ENCODE measurements around the gene SEC24D.

The SEC24D gene

GRCh38 chr4:118845552-118846050, 9.7 kb upstream of the SEC24D start:
- DNase-seq (ENCODE audit: low spot score), result no peak

DNA sequence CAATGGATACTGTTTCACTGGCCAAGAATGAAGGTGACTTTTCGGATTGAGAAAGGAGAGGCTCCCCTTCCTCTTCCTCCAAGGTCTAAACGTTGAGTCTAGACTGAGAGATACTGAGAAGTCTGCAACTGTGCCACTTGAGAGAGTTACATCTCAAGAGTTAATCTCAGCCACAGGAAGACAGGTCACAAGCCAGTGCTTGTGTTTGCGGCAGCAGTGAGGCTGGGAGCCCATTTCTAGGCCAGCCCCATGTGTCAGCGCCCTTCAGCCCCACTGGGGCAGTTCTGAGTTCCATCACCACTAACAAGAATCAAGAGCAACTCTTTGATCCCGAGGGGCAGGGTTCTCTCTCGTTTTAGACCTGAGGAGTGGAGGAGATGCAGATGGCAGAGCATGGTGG, 7.3 kb upstream of the SEC24D start:
- DNase-seq (ENCODE audit: low spot score), result no peak

DNA sequence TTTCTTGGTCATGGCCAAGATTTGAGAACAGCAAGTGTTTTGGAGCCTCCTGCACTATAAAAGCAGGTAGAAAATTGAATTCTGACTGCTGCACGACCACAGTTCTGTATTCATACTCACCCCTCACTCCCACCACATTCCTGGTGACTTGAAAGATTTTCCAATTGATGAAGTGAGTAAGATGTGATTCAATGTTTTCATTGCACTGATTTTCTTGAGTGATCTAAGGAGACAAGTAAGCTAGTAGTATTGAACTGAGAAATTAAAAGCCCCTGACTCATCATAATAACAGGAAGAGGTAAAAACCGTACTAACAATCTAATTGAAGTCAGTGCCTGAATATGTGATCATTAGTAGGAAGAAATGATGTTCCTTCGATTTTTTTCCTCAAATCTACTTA, 6.1 kb upstream of the SEC24D start:
- no peak for DNase-seq (ENCODE audit: low spot score)

DNA sequence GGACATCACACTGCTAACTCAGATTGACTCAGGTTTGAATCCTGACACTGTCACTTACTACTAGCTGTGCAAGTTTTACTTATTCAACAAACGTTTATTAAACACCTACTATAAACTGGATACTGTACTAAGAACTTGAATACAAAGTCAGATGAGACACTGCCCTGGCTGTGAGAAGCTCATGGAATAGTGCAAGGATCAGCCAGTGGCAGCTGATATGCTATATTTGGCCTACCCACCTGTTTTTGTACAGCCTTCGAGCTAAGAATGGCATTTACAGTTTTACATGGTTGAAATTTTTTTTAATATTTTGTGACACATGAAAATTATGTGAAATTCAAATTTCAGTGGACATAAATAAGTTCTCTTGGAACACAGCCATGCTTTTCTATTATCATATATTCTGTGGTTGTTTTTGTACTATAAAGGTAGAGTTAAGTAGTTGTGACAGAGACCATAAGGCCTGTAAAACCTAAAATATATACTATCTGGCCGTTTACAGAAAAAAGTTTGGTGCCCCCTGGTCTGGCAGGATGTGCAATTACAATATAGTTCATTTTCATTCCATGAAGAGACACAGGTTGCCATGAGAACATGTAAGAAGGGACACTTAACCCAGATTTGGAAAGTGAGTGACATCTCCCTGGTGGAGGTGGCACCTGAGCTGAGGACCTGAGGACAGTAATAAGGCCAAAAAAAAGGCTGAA, 3.4 kb upstream of the SEC24D start:
- no peak for DNase-seq (ENCODE audit: low spot score)

DNA sequence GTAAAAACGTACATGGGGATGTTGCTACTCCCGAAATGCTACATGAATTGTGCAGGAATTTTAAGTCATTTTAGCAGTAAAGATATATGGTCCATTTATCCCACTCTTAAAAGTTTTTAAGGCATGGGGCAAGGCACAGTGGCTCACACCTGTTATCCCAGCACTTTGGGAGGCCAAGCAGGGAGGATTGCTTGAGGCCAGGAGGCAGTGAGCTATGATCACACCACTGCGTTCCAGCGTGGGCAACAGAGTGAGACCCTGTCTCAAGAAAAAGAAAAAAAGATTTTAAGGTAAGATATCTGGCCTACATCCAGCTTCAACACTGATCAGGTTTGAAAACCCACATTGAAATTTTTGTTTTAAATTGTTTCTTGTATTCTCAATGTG, 1.2 kb upstream of the SEC24D start:
- no peak for DNase-seq (ENCODE audit: low spot score)

DNA sequence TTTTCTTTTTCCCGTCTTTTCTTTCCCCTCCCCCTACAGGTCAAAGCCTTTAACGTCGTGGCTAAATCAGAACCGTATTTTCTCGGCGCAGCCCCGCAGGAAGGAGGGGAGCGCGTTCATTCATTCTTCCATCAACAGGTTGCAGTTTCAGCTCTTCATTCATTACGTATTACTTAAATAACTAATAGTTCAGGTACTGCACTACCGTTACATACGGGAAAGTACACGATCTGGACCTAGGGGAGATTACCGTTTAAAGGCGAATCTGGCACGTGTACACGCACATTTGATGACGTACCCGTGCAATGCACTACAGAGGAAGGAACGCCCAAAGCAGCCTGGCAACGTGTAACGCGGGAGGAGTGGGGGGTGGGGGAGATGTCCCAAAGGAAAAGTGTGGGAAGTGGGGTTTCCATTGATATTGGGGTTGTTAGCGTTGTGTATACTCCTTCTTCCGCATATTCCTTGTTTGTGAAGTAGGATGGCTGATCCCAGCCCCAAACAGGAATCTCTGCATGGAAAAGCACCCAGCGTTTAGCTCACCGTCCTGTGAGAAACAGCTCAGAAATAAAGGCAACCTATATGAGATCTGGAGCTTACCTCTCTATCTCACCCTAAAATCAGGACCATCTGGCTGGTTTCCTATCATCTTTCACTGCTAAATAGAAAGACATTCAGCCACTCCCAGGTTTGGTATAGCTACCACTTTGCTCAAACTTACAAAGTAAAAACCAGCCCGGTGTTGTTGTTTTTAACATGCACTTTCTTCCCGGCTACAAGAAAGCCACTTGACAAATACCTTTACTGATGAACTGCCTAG, 585 bp upstream of the SEC24D start:
- no peak for DNase-seq (ENCODE audit: low spot score)

DNA sequence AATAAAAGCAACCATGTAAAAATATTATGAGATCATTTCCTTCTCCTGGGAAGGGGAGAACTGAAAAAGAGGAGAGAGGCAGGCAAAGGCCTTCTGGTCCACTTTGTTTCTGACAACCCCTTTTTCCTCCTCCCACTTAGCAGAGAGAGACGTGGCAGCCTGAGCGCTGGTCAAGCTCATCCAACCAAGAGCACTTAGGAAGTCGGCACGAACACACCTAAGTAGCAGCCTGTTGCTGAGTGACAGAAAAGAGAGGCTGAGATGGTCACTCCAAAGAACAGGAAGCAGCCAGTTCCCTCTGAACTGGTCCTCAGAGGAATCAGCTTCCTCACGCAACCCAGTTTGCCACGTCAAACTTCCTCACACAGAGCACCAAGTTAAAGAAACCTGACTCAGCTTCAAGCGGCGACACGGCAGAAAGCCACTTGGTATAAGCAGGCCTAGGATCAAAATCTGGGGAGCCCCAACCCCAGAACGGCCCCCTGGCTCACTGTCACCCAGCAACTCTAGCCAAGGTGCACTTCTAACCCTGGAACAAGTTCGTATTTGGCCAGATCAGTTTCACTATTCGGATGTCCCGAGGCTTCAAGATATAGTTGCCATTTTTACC, 861 bp downstream of the SEC24D start:
- DNase-seq (ENCODE audit: low spot score), result no peak

- no peak for DNase-seq (ENCODE audit: low spot score)
Observed at GRCh38 chr4:118834070-118834469, 1.9 kb downstream of the SEC24D start.

GRCh38 chr4:118833192-118833820, 2.6 kb downstream of the SEC24D start:
- DNase-seq (ENCODE audit: low spot score), result no peak

GRCh38 chr4:118829107-118829506, 6.8 kb downstream of the SEC24D start:
- DNase-seq (ENCODE audit: low spot score), result no peak

DNA sequence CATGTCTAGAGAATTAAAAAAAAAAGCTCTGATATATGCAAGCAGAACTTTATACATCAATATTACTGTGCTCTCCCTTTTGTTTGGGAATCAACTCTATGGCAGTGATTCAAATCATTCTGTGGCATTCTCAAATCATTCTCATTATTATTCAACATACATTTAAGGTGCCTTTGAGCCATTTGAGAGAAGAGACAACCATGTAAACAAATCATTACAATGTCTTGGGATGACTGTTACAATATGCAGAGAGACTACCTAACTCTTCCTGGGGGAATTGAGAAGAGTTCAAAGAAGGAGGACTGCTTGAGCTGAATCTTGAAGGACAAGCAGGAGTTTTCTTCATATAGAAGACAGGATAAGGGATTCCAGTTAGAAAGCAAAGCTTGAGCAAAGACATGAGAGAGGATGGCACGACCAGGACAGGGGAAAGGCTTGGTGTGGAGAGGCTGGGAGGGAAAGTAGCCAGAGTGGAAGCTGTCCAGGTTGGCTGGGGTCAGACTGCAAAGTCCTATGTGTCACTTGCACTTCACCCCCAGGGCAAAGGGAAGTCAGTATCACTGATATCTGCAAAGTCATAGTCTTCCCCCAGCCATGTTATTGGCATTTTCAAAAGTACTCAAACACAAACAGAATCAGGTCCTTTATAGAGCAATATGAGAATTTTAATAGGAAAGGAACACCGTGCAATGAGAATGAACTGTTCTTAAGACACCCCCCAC, 9.0 kb downstream of the SEC24D start:
- DNase-seq (ENCODE audit: low spot score), result no peak

DNA sequence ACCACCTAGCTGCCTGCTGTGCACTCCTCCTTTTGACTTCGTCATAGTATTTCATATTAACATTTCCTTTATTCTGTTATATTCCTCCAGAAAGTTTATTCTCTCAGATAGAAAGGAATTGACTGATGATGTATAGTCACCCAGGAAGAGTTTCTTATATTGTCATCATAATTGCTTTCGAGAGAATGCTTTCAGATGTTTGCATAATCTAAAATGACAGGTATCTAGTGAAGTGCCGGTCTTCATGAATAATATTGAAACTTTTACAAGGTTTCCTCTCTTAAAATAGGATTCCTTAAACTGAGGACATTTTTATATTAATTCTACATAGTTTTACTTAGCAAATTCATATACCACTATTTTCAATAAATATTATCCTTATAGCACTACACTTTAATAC, 10.1 kb downstream of the SEC24D start:
- no peak for DNase-seq (ENCODE audit: low spot score)

- no peak for DNase-seq (ENCODE audit: low spot score)
Observed at GRCh38 chr4:118824141-118824540, 11.8 kb downstream of the SEC24D start.

DNA sequence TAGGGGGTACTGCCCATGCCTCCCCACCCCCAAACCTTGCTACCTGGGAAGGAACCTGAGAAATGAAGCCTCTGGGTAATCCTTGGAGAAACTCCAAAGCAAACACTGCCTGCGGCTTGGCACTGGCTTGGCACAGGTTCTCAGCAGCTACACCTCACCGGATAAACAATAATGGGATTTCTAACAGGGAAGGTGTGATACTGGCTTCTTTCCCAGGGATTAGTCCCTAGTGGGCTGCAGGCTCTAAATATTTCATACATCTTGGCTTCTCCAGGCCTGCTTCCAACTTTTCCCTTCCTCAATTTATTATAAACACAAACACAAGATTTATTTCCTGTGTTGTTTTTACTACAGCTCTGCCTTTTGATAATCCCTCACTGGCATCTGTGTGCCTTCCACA, 12.5 kb downstream of the SEC24D start:
- no peak for DNase-seq (ENCODE audit: low spot score)

GRCh38 chr4:118821590-118822293, 14.2 kb downstream of the SEC24D start:
- DNase-seq (ENCODE audit: low spot score), result no peak

- DNase-seq (ENCODE audit: low spot score), result no peak
Observed at GRCh38 chr4:118817178-118817930, 18.6 kb downstream of the SEC24D start.

DNA sequence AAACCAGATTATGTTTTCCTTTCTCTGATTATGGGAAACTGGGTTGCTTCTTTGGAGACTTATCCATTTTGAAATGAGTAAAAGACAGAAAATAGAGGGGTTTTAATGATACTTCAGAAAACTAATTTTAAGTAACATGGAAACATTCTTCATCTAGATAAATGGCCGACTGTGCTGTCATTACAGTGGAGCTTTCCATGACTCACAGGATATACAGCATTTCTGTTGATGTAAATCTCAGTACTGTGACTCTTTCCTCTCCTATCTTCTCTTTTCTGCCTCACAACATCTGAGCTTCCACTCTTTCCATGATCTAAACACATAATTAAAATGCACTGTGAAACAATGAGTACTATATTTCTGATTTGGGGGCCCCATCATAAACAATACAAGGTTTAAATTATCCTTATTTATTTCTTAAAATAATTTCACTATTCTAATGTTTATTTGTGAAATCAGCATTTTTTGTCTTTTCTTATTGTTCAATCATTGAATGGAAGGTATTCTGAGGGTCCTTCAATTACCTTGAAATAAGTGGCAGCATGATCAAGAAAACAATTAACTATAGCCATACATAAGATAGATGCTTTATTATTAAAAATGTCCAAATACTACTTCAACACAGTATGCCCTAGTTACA, 19.3 kb downstream of the SEC24D start:
- DNase-seq (ENCODE audit: low spot score), result no peak

- DNase-seq (ENCODE audit: low spot score), result no peak
Observed at GRCh38 chr4:118814891-118815290, 21.0 kb downstream of the SEC24D start.

- DNase-seq (ENCODE audit: low spot score), result no peak
Observed at GRCh38 chr4:118814058-118814457, 21.9 kb downstream of the SEC24D start.

DNA sequence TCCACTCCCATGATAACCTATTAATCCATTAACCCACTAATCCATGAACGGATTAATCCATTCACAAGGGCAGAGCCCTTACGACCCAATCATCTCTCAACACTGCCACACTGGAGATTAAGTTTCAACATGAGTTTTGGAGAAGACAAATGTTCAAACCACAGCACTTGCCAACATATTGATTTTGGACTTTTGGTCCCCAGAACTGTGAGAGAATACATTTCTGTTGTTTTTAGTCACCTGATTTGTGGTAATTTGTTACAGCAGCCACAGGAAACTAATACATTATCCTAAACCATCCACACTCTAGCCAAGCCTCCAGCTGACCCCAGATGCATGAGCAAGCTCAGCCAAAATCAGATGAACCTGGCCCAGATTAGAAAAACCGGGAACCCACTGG, 22.4 kb downstream of the SEC24D start:
- no peak for DNase-seq (ENCODE audit: low spot score)
